KOPT-K1 (cell line): ENCODE results near the gene TPP2.

Experiments
- H3K27ac ChIP-seq: fragments of 200-600 bp; sonication (generic); 2 replicates; pipeline ENCODE4 v1.5.1; 2016; ENCODE audit warnings: antibody characterized with exemption, mild to moderate bottlenecking, low read depth, low read length; ENCODE audit not compliant: poor library complexity, severe bottlenecking
- H3K36me3 ChIP-seq: fragments of 200-600 bp; sonication (generic); 2 replicates; pipeline ENCODE4 v1.5.1; 2017; ENCODE audit warnings: antibody characterized with exemption, mild to moderate bottlenecking, low read length, moderate library complexity; ENCODE audit not compliant: insufficient read depth
- H3K9me3 ChIP-seq: fragments of 200-600 bp; sonication (generic); 2 replicates; pipeline ENCODE4 v1.5.1; 2017; ENCODE audit warnings: antibody characterized with exemption, low read length, mild to moderate bottlenecking; ENCODE audit not compliant: insufficient read depth, poor library complexity, severe bottlenecking

The TPP2 gene

DNA sequence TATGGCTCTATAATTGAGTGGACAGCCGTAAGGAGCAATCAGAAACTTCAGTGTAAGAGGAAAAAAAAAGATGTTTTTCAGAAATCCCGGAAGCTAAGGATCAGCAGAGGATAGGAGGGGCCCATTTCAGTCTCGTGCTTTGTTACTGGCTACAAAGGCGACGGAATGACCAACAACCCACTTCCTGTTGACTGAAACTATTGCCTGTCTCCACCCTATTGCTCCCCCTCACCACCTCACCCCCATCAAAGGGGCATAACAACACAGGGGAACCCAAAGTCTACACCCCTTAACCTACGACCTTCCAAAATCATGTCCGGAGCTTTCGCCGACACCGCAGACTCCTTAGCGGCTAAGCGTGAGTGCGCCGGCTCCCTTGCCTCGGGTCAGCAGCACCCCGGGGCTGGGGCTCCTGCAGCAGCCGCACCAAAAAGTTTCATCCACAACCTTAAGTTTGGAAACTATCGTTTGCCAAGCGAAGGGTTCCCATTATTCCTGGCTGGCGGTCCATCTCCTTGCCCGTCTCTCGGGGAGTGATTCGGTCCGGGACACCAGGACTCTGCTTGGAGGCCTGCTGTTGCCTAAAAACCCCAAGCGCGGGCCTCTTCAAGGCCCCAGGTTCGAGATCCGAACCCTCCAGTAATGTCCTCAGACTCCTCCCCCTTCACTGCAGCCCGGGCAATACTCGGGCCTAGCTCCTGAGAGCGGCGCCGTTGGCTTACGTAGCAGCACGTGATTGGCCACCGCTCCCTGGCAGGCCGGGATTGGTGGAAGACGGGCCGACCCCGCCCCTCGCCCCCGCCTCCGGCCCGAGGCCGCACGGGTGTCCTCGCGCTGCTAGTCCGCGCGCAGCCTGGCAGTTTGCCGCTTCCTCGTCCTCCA lies at the start of gene TPP2:
TPP2 (plus strand) TSS at position 840 of the 882 bp plus-strand sequence. CDS start 53 bp downstream, outside the sequence.
- Histone ChIP-seq H3K36me3 (peaks cover 9% of the 10 kb centered on the region; the same call in 1 of the 2 replicates), H3K27ac (peak within 1 kb of the TSS; percentile 91), H3K9me3 (no peaks in the 10 kb centered on the region)

DNA sequence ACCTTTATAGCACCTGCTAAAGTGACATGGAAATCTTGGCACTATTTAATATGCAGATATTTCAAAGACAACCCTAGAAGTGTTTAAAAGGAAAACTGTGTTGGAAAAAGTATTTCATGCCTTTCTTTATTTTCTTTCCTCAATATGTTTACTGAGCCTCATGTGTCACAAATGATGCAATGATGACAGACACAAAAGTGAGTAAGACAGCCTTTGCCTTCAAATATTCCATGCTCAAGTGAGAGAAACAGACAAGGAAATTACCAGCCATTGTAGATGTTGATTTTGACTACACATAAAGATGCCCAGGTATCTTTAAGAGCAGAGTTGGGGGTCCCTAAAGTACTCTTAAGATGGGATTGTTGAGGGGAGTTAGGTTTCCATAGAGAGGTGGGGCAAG lies 48.0 kb upstream of the TPP2 start:
- H3K36me3 ChIP-seq: no peaks in the 10 kb centered on the region
- no peaks in the 10 kb centered on the region for H3K9me3 ChIP-seq
- no peak overlapping the region for H3K27ac ChIP-seq

DNA sequence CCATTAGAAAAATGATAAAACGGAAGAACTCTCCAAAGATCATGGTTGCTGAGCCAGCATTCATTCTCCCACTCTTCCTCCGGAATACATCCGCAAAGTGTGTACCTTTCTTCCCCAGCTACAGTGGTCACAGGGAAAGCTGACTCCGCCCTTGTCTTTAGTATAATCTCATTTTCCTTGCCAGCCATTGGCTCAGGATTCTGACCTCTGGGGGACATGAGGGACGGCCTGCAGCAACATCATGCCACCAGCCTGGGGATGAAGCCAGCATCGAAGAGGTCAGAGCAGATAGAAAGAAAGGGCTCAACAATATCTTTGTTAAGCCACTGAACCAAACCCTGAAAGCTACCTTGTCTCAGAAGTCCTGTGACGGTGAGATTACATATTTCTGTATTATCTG lies 46.3 kb upstream of the TPP2 start:
- H3K27ac ChIP-seq: no peak overlapping the region
- no peaks in the 10 kb centered on the region for H3K9me3 ChIP-seq
- H3K36me3 ChIP-seq: no peaks in the 10 kb centered on the region

DNA sequence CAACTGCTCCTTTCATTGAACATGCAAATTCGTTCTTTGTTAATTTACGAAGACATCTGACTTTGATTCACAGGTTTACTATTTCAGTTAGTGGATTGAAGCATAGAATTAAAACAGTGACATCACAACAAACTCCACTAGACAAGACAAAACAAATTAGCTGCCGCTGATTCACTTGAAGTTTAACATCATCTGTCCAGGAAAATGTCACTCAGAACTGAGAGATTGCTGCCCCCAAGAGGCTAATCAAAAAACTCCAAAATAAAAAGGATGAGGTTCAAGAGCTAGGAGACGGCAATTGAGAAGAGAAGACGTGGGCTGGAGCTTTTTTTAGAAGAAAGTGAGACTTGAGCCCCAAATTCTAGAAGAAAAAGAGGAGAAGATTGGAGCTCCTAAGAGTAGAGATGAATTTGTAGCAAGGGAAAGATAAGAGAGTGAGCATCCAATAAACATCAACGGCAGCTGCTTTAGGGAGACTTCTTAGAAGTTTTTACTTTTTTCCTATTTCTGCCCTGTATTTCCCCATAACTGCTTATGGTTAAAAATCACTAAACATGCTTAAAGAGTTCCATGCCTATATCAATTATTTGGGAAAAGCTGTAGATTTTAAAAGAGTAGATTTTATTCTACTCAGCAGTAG lies 40.8 kb upstream of the TPP2 start:
- Histone ChIP-seq H3K27ac (no peak overlapping the region), H3K36me3 (no peaks in the 10 kb centered on the region), H3K9me3 (no peaks in the 10 kb centered on the region)

DNA sequence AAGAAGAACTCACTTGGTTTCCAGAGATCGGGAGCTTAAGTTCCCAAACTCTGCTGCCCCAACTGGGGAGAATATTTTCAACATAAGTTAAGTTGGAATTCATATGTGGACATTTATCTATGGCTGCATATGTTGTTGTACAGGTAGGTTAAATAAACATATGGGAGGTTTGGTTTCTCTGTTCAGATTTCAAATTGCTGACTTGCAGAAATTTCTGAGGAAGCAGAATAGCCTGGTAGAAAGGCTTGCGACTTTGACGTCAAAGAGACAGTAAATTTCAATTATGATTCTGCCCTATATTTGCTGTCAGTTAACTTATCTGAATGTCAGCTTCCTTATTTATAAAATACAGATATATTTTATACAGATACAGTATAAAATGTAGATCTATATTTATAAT lies 40.0 kb upstream of the TPP2 start:
- Histone ChIP-seq H3K36me3 (no peaks in the 10 kb centered on the region), H3K9me3 (no peaks in the 10 kb centered on the region), H3K27ac (no peak overlapping the region)

DNA sequence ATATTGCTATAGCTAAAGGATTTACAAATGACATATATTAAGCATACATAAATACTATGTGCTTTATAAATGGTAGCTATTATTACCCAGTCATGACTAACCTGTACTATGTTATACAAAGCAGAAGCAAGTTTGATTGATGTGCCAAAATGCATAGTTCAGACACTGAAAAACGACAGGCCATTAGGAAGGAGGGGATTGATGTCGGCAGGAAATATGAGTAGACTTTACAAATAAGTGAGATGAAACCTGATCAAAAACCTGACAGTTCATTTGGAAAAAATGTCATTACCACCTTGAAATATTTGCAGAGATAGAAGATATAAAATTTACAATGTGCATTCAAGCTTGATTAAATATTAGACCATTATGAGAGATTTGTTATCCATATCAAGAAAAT lies 38.8 kb upstream of the TPP2 start:
- H3K36me3 ChIP-seq: no peaks in the 10 kb centered on the region
- H3K9me3 ChIP-seq: no peaks in the 10 kb centered on the region
- no peak overlapping the region for H3K27ac ChIP-seq

DNA sequence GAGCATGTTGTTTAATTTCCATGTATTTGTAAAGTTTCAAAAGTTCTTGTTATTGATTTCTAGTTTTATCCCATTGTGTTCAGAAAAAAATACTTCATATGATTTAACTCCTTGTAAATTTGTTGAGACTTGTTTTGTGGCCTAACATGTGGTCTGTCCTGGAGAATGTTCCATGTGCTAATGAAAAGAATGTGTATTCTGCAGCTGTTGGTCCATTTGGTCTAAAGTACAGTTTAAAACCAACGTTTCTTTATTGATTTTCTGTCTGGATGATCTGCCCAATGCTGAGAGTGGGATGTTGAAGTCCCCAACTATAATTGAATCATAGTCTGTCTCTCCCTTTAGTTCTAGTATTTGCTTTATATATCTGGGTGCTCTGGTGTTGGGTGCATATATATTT lies 34.9 kb upstream of the TPP2 start:
- Histone ChIP-seq H3K9me3 (no peaks in the 10 kb centered on the region), H3K36me3 (no peaks in the 10 kb centered on the region), H3K27ac (no peak overlapping the region)

DNA sequence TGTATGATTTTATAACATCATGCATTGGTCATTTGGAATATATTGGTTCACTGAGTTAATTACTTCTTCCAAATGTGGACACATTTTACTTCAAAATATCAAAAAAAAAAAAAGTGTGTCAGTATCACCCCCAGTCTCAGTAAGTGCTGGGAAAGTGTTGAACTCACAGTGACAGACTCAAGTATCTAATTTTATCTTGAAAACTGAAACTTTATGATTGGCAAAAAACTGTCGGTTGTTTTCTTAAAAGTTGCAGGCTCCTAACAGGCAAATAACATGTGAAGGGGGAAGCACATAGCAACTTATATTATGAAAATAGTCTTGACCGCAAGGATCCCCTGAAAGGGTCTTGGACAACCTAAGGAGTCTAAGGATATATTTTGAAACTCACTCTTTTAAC lies 33.5 kb upstream of the TPP2 start:
- Histone ChIP-seq H3K27ac (no peak overlapping the region), H3K9me3 (no peaks in the 10 kb centered on the region), H3K36me3 (no peaks in the 10 kb centered on the region)

DNA sequence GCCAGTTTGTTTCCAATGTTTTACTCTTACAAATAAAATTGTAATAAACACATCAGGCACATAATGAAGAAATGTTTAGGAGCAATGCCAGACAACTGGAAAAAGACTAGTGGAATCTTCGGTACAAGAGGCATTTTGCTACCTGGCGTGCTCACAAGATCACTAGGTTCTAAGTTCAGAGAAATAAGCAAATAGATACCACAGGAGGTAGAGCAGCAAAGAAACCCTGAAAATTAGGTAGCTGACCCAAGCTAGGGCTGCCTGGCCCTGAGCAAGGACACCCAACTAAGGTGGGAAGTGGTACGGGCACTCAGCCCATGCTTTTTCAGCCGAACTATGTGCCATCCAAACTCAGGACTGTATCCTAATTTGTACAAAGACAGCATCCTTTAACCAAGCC lies 32.2 kb upstream of the TPP2 start:
- Histone ChIP-seq H3K36me3 (no peaks in the 10 kb centered on the region), H3K9me3 (no peaks in the 10 kb centered on the region), H3K27ac (no peak overlapping the region)

DNA sequence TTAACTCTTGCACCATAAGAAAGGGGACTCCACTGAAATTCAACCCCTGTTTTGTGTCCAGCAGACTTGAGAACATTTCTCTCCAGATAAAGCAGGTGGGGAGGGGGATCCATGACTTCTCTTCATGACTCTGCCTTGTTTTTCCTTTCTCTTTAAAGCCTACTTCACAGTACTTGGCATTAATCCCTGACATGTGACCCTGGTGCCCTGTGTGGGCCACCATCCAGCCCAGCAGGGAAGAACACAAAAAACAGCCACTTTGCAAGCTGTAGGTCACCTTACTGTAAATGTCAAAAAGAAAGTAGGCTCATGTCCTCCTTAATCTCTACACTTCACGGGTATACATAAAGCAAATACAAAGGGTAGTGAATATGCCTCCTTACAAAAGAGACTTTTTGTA lies 30.3 kb upstream of the TPP2 start:
- Histone ChIP-seq H3K36me3 (no peaks in the 10 kb centered on the region), H3K9me3 (no peaks in the 10 kb centered on the region), H3K27ac (no peak overlapping the region)

DNA sequence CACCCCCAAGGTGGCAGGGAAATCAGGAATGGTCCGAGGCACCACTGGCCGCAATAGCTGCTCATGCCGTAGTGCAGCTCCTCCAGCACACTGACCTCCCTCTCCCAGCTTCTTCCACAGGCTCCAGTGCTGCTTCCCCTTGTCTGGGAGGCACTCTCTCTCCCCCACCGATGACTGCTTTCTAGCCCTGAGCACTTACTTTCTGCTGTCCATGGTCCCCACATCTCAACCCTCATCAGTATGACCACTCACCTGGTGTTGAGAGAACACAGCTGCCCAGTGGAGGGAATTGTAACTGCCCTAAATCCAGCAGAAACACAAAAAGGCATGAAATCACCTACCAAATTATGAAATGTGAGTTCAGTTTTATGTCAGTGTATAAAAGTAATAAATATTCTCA lies 28.9 kb upstream of the TPP2 start:
- H3K36me3 ChIP-seq: no peaks in the 10 kb centered on the region
- no peaks in the 10 kb centered on the region for H3K9me3 ChIP-seq
- H3K27ac ChIP-seq: no peak overlapping the region

DNA sequence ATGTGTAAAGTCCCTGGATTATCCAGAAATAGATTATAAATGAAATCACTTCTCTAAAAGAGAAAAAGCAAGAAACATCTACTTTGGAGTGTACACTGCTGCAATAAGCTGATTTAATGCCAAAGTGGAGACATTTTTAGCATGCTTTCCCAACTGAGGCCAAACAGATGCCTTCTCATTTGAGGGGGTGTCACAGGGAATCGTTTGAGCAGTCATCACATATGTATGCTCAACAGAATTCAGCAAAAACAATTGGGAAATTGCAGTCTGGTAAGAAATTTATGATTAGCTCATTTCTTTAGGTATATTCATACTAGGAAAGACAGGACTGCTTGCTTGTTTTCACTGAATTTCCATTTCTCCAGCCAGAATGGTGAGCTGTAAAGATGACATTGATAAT lies 27.3 kb upstream of the TPP2 start:
- Histone ChIP-seq H3K9me3 (no peaks in the 10 kb centered on the region), H3K36me3 (no peaks in the 10 kb centered on the region), H3K27ac (no peak overlapping the region)

DNA sequence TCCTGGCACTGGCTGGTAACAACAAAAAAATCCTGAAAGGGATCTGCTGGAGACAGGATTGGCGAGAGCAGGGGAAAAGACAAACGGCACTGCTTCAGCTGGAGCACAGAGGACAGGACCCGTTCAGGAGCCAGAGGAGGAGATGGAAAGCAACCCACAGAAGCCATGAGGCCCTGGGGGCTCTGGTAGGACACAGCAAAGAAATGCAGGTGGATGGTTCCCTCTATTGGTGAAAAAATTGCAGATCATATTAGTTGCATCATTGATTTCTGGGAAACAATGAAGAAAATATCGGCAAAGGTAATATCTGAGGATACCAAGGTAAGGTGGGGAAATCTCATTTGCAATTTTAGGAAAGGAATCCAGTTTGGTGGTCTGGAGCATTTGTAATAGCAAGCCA lies 25.7 kb upstream of the TPP2 start:
- H3K27ac ChIP-seq: no peak overlapping the region
- no peaks in the 10 kb centered on the region for H3K9me3 ChIP-seq
- no peaks in the 10 kb centered on the region for H3K36me3 ChIP-seq

DNA sequence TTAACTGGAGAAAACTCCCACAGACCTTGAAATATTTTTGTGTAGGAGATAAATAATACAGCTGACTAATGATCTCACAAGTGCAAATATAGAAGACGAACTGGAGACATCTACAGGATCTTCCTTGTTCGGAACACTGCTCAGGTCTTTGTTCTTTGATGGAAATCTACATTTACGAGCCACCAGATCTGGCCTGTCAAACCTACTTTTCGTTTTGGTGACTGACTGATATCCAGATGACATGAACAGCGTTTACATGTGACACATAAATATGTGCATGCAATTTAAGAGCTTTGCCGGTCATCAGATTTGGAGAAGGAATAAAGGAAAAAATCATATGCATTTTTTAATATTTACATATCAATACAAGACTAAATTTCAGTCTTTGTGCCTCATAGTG lies 24.5 kb upstream of the TPP2 start:
- H3K27ac ChIP-seq: no peak overlapping the region
- H3K9me3 ChIP-seq: no peaks in the 10 kb centered on the region

DNA sequence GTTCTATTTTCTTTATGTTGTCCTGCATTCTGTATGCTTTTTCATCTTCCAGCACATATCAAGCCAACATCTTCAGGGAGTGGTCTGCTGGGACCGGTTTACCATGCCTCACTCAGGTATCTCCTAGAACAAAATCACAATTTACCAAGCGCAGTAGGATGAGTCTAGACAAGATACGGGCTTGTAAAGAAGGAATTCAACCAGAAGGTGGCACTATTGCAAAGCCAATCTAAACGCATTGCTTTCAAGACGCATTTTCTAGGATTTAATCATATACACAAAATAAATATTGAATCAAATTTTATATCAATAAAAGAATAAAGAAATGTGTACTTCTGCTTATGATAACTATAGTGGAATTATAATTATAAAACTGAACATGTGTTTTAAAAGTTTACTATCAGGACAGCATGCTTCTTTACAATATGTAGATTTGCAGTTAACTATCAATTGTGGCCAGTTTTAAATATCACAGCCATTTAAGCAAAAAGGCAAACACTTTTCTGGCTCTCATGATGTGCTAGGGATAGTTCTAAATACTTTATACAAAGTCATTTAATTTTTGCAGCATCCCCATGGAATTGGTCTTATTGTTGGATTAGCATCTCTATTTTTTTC lies 16.1 kb upstream of the TPP2 start:
- no peak overlapping the region for H3K27ac ChIP-seq
- H3K9me3 ChIP-seq: no peaks in the 10 kb centered on the region
- H3K36me3 ChIP-seq: no peaks in the 10 kb centered on the region

More for the DNA sequence above, 24.5 kb upstream of the TPP2 start:
- no peaks in the 10 kb centered on the region for H3K36me3 ChIP-seq
